HG03460 (cell line): ENCODE results near the gene AARS2.
"Not testable (repeated sequence)": the region's sequence is repeated elsewhere in the genome, so short reads cannot be mapped to it uniquely, and the experiment has no call there.

Source experiments
- ATAC-seq: cut with Tn5 transposase; IDR thresholded peaks from one replicate; pipeline ENCODE4 v1.9.1; 2021; ENCODE audit not compliant: unreplicated experiment

AARS2 gene

DNA sequence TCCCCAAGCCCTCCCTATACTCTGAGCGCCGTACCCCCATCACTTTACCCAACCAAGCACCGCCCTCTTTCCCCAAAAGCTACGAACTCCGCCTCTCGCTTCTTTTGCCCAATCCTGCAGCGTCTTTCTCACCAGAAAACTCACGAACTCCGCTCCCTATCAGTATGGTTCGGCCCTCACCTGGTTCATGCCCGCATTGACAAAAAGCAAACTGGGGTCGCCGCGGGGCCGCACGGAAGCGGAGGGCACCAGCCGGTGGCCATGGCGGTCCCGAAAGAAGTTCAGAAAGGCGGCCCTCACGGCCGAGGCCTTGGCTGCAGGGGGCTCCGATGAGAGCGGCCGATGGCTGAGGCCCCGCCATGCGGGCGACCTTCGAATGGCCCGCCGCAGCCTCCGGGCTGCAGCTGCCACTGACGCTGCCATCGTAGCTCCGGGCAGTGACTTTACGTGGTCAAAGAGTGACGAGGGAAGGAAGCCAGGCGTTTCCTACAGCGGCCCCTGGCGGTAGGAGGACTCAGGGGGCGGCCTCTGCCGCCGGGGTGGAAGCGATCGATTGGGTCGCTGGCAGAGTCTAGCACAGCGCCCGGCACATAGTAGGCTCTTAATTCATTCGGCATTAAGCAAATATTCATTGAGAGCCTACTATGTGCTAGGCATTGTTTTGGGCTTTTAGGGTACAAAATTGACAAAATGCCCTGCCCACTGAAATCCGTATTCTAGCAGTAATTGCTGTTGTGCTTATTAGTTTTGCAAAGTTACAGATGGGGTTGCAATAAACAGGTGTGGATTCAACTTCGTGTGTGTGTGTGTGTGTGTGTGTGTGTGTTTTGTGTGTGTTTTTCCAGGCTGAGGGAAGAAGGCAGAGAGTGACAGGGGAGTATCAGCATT lies at the start of gene AARS2:
Gene AARS2, minus strand, starts transcription at position 447 of the 888 bp plus-strand sequence. Its CDS starts 24 bp downstream, at position 423.
- peak; percentile 92 for ATAC-seq

- ATAC-seq = no peak
Observed at GRCh38 chr6:44361947-44362346, 48.8 kb upstream of the AARS2 start.

DNA sequence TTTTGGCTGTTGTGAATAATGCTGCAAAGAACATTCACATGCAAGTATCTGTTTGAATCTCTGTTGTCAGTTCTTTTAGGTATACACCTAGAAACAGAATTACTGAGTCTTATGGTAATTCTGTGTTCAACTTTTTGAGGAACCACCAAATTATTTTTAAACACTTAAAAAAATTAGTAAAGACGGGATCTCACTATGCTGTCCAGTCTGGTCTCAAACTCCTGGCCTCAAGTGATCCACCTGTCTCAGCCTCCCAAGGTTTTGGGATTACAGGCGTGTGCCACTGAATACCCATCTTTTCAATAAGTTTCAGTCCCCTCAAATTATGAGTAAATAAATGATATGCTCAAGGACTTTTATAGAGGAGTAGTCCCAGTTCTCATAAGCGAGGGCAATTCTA lies 46.8 kb upstream of the AARS2 start:
- ATAC-seq = no peak

GRCh38 chr6:44356487-44356886 lies 43.3 kb upstream of the AARS2 start:
- ATAC-seq = no peak

DNA sequence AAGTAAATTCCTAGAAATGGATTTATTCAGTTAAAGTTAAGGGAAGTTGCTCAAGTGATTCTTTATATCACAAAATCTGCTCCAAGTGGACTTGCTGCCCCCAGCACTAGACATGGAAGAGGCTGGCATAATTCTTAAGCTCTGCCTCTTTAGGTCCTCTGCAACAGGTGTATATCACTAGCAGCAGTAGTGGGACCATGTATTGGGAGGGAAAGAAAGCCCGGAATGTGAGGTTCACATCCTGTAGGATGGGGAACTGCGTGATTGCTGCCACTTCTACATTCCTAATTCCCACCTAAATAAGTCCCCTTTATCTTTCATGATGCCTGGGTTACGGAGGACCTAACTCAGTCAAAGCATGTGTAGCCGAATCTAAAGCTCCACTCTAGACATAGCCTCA lies 42.5 kb upstream of the AARS2 start:
- no peak for ATAC-seq

GRCh38 chr6:44353336-44353735 lies 40.2 kb upstream of the AARS2 start:
- no peak for ATAC-seq

DNA sequence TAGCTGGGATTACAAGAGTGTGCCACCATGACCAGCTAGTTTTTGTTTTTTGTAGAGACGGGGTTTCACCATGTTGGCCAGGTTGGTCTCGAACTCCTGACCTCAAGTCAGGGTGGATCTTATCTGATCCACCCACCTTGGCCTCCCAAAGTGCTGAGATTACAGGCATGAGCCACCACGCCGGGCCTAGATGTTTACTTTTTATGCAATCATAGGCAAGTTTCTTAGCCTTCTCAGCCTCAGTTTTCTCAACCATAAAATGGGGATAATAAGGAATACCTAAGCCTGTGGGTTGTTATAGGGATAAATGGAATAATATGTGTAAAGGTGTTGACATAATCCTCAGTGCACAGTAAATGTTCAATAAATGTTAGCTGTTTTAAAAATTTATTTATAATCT lies 39.1 kb upstream of the AARS2 start:
- ATAC-seq = no peak

GRCh38 chr6:44350650-44350994 lies 37.5 kb upstream of the AARS2 start:
- not testable (repeated sequence) for ATAC-seq

DNA sequence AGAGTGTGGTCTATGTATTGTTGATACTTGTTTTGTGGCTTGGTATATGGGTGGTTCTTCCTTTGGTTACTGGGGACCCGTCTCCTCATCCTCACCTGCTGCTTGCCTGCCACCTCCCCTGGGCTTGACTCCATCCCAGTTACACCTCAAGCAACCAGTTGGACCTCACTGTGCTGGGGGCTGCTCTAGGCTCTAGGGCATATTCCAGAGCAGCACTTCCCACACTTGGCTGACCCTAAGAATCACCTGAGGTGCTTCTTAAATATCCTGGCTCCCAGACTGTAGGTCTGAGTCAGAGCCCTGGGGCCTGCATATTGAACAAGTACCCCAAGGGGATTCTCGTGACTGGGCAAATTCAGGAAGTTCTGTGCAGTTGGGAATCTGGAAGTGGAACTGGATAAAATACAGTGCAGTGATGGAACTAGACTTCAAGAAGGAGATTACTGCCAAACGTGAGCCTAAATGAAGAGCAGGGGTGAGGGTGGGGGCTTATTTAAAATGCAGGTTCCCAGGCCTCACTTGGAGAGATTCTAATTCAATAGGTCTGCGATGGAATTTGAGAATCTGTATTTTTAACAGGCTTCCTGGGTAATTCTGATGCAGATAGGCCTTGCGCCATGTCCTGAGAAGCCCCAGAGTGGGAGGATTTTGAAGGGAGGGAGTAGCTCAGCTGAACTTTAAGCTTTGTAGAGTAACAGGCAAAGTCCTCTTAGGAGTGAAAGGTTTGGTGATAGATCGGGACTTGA lies 36.9 kb upstream of the AARS2 start:
- ATAC-seq = no peak

DNA sequence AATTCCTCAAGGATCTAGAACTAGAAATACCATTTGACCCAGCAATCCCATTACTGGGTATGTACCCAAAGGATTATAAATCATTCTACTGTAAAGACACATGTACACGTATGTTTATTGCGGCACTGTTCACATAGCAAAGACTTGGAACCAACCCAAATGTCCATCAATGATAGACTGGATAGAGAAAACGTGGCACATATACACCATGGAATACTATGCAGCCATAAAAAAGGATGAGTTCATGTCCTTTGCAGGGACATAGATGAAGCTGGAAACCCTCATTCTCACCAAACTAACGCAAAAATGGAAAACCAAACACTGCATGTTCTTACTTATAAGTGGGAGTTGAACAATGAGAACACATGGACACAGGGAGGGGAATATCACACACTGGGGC lies 33.7 kb upstream of the AARS2 start:
- ATAC-seq = not testable (repeated sequence)

DNA sequence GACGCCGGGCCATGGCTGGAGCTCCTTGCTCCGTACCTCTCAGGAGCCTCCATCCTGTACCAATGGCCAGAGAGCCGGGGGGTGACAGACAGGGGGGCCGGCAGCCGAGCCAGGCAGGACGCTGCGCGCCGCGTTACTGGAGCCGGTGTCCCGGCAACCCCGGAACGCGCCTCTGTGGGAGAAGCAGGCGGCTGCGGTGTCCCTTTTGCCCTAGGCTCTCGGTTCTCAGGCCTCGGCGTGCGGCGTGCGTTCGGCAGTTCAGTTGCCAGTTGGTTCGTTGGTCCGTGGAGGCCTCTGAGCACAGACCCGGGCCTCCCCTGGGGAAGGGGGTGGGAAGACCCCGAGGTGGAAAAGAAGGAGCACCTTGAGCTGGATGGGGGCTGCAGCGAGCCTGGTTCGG lies 29.3 kb upstream of the AARS2 start, which contains the start of gene SPATS1:
Gene SPATS1, plus strand, starts transcription at position 162 of the 400 bp plus-strand sequence. CDS start 446 bp downstream, outside the sequence.
- no peak for ATAC-seq

- ATAC-seq = no peak
Observed at GRCh38 chr6:44342052-44342451, 28.9 kb upstream of the AARS2 start.

GRCh38 chr6:44341095-44341890 lies 28.1 kb upstream of the AARS2 start:
- no peak for ATAC-seq

- ATAC-seq = no peak
Observed at GRCh38 chr6:44339763-44340625, 26.8 kb upstream of the AARS2 start.

DNA sequence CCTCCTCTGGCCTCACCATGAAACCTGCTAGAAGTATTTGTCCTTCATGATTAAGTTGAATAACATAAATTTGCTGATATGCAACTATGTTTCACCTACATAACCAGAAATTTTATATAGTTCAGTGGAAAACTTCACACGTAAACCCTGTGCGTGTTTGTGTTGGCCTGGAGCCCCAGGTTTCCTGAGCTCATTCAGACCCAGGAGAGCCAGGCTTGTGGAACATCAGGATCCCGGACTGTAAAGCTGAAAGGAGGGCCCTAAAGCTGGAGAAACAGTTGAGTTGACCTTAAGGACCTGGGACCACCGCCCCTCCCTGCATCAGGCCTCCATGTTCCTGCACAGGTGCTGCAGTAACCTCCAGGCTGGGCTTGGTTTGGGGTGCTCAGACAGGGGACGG lies 26.2 kb upstream of the AARS2 start:
- no peak for ATAC-seq

DNA sequence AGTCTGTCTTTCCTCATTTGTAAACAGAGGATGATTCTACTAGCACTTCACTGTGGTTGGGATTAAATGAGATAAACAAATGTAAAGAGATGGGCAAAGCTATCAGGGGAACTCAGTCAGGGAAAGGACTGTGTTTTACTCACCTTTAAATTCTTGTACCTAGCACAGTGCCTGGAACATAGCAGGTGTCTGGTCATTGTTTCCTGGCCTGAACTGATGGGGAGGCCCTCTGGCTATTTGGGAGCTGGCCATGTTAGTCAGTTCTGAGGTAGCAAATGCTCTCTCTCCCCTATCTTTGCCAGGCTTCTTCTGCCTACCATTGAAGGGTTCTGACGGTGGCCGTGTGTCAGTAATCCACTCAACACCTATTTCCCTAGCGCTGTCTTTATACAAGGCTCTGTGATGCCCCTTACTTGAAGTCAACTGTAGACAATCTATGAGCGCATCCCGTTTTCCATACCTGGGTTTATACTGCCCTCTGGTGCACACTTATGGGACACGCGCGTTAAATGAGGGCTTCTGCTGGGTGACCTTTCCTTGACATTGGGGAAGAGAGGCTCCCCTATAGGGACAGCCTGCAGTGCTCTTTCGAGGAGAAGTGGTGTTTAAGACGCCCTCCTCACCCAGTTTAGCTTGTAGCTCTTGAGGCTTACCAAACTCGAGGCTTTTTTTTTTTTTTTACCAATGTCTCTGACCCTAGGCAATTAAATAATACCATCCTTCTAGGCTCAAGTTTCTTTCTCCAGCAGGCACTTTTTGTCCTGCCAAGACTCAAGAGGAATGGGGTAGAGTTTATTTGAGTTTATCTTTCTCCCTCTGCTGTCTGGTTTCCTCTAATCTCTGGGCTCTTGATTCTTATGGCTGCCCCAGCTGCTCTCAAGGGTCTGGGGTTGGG lies 25.3 kb upstream of the AARS2 start:
- no peak for ATAC-seq

DNA sequence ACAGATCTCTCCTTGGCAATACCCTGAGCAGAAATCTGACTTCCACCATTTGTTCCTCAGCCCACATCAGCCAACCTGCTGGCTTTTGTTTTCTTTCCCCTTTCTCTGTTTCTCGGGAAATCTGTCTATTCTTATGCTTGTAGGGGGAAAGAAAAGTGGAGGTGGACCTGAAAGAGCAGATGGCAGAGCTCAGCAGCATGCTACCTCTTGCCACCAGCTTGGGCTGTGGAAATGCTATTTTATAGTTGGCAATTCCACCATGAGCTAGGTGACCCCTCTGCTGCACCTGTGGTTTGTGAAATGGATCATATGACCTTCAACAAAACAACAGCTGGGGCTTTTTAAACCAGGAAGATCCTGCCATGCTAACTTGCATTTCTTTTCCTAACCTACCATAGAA lies 22.5 kb upstream of the AARS2 start:
- no peak for ATAC-seq

DNA sequence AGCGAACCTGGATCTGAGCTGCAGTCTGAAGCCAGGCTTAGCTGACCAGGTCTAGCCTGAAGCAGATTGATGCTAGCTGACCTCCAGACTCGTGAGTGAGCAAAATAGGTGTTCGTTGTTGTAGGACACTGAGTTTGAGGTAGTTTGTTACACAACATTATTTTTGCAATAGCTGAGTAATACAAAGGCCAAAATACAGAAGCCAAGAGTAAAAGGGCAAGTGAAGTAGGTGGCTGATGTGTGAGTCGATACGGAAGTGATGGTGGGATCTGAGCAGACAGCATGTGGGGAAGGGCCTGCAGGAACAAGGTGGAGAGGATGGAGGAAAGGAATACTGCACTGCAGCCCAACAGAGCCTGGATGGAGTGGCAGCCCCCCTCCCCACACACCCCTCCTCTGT lies 20.8 kb upstream of the AARS2 start:
- no peak for ATAC-seq

DNA sequence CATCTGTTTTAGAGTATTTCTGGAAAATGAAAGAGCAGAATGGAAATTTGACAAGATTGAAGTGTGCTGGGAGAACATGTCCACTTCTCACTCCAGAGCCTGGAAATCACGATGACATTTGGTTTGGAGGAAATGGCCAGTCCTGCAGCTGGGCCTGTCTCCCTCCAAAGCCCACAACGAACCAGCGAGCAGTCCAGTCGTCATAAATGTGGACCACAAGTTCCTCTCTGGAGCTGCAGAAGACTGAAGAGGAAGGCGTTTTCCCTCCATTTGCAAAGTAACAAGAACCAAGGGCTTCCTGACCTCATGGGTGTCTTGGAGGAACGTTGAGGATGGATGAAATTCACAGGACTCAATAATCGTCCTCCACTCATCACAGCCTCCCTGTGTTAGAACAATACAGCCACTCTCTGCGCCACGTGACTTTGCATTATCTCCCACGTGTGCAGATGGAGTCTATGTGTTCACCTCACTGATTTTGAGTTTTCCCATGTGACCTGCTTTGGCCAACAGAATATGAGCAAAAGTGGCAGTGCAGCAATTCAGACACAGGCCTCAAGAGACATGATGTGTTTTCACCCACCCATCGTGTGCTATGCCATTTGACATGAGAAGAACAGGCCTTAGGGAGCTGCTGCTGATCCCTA lies 20.2 kb upstream of the AARS2 start:
- ATAC-seq = no peak
